HepG2 (cell line): ENCODE measurements around the gene PKP4. TPM values are rescaled to one million over a fixed set of nuclear protein-coding genes. Genes with fewer than 3 reads are reported as not detected.

ENCODE experiments used
- BCL6 ChIP-seq: IDR thresholded peaks from 2 replicates; pipeline ENCODE4 v1.6.1; 2016; ENCODE audit warnings: missing genetic modification reagents, missing compliant biosample characterization
- ELF3 ChIP-seq: IDR thresholded peaks from 2 replicates; pipeline ENCODE4 v1.6.1; 2016; ENCODE audit warnings: missing genetic modification reagents, missing compliant biosample characterization
- EP300 ChIP-seq, 3 experiments: sonication (generic) in 1 of 3; formaldehyde crosslinking in 1 of 3; IDR thresholded peaks; 2 replicates each; pipeline versions ENCODE4 v1.5.1 to v1.6.1; 2011 to 2020; ENCODE audit warnings: low read depth in 2 of 3, low read length in 2 of 3, borderline replicate concordance in 1 of 3, improper control_type of control experiment in 1 of 3, mild to moderate bottlenecking in 1 of 3, missing genetic modification reagents in 1 of 3, moderate library complexity in 1 of 3
- GPN1 ChIP-seq: sonication (generic); formaldehyde crosslinking; IDR thresholded peaks from 2 replicates; pipeline ENCODE4 v1.5.1; 2020; ENCODE audit warnings: missing genetic modification reagents, borderline replicate concordance
- HOXD1 ChIP-seq: sonication (generic); formaldehyde crosslinking; IDR thresholded peaks from 2 replicates; pipeline ENCODE4 v1.5.0; 2020; ENCODE audit warnings: missing genetic modification reagents
- JUND ChIP-seq: sonication (generic); formaldehyde crosslinking; IDR thresholded peaks from 2 replicates; pipeline ENCODE4 v1.8.0; 2022; ENCODE audit warnings: mild to moderate bottlenecking, missing genetic modification reagents
- NCOA2 ChIP-seq: sonication (generic); formaldehyde crosslinking; IDR thresholded peaks from 2 replicates; pipeline ENCODE4 v1.8.0; 2022; ENCODE audit warnings: inconsistent platforms
- POGZ ChIP-seq: sonication (generic); formaldehyde crosslinking; IDR thresholded peaks from 2 replicates; pipeline ENCODE4 v1.4.0; 2020; ENCODE audit warnings: mild to moderate bottlenecking, missing genetic modification reagents
- ZKSCAN8 ChIP-seq: IDR thresholded peaks from 2 replicates; pipeline ENCODE4 v1.6.1; 2016; ENCODE audit warnings: borderline replicate concordance, missing genetic modification reagents, missing compliant biosample characterization
- ZMYM3 ChIP-seq: sonication (generic); formaldehyde crosslinking; IDR thresholded peaks from 2 replicates; pipeline ENCODE4 v1.5.1; 2020; ENCODE audit warnings: mild to moderate bottlenecking, missing genetic modification reagents
- ZNF484 ChIP-seq: sonication (generic); formaldehyde crosslinking; IDR thresholded peaks from 2 replicates; pipeline ENCODE4 v1.5.1; 2020; ENCODE audit warnings: mild to moderate bottlenecking, low read depth, missing genetic modification reagents, borderline replicate concordance
- polyA plus RNA-seq, 8 experiments: library from polyadenylated mRNA; depleted of rRNA in 3 of 8; stranded (reverse) in 7 of 8; unstranded in 1 of 8; fragments of >200 nt; fragmentation: Illumina TruSeq in 4 of 8; extraction: Trizol in 4 of 8; gene quantifications; 2 replicates each; pipeline versions ENCODE4 v1.2.1 to v1.2.3, GENCODE V29; 2011 to 2016; ENCODE audit warnings: low read depth in 4 of 8, missing spikeins in 1 of 8, mixed read lengths in 1 of 8; ENCODE audit not compliant: insufficient read depth in 1 of 8
- total RNA-seq, 5 experiments: library from RNA; depleted of rRNA; stranded (reverse); fragments of >200 nt; fragmentation: Illumina TruSeq; extraction: Trizol; gene quantifications; 2 replicates each; pipeline ENCODE4 v1.2.3, GENCODE V29; 2016; ENCODE audit warnings: low read depth in 1 of 5
- TF ChIP-seq, protein P1 (sequence below): IDR thresholded peaks from 2 replicates; pipeline ENCODE4 v1.6.1; 2016; ENCODE audit warnings: missing biosample characterization, missing genetic modification reagents, low read depth
- TF ChIP-seq, protein P2 (sequence below): sonication (generic); formaldehyde crosslinking; IDR thresholded peaks from 2 replicates; pipeline ENCODE4 v1.8.0; 2022; ENCODE audit warnings: missing genetic modification reagents, mild to moderate bottlenecking, moderate library complexity, borderline replicate concordance
- TF ChIP-seq, protein P3 (sequence below): IDR thresholded peaks from 2 replicates; pipeline ENCODE4 v1.6.1; 2016; ENCODE audit warnings: mild to moderate bottlenecking
- TF ChIP-seq, protein P4 (sequence below): sonication (generic); formaldehyde crosslinking; IDR thresholded peaks from 2 replicates; pipeline ENCODE4 v1.4.0; 2020; ENCODE audit warnings: missing genetic modification reagents
- TF ChIP-seq, protein P5 (sequence below): sonication (generic); formaldehyde crosslinking; IDR thresholded peaks from 2 replicates; pipeline ENCODE4 v1.4.0; 2020; ENCODE audit warnings: missing genetic modification reagents, borderline replicate concordance

PKP4 gene
- total and polyA plus RNA-seq, 2 of the 13 experiments (the other 11 are each of a cell fraction or from before 2014, with no cell fraction given) = 80.9 to 90.5 TPM

DNA sequence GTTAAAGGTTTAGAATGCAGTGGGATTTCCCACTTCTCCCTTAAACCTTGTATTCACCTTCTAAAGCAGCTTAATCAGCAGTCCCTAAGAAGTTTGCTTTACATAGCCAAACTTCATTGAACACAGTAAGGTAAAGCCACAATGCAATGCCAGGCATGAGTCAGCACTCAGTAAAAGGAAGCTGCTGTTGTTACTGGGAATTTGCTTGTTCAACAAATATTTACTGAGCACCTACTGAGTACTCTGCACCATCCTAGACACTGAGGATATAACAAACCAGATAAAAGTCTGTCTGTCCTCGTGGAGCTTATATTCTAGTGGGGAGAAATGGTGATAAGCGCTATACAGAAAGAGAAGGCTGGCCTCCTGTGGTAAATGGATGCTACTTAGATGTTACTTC, 162.7 kb downstream of the PKP4 start (continued):
- TF ChIP-seq, protein P1, sequence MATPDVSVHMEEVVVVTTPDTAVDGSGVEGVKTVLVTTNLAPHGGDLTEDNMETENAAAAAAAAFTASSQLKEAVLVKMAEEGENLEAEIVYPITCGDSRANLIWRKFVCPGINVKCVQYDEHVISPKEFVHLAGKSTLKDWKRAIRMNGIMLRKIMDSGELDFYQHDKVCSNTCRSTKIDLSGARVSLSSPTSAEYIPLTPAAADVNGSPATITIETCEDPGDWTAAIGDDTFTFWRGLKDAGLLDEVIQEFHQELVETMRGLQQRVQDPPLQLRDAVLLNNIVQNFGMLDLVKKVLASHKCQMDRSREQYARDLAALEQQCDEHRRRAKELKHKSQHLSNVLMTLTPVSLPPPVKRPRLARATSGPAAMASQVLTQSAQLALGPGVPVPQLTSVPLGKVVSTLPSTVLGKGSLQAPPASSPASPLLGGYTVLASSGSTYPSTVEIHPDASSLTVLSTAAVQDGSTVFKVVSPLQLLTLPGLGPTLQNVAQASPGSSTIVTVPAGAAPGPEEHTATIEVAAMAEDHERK = no peak
- TF ChIP-seq, protein P2, sequence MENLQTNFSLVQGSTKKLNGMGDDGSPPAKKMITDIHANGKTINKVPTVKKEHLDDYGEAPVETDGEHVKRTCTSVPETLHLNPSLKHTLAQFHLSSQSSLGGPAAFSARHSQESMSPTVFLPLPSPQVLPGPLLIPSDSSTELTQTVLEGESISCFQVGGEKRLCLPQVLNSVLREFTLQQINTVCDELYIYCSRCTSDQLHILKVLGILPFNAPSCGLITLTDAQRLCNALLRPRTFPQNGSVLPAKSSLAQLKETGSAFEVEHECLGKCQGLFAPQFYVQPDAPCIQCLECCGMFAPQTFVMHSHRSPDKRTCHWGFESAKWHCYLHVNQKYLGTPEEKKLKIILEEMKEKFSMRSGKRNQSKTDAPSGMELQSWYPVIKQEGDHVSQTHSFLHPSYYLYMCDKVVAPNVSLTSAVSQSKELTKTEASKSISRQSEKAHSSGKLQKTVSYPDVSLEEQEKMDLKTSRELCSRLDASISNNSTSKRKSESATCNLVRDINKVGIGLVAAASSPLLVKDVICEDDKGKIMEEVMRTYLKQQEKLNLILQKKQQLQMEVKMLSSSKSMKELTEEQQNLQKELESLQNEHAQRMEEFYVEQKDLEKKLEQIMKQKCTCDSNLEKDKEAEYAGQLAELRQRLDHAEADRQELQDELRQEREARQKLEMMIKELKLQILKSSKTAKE (CRISPR knock-in tag) = no peak
- TF ChIP-seq ZKSCAN8 (CRISPR knock-in tag) = peak; percentile 97
- no peak for TF ChIP-seq ZNF484 (CRISPR knock-in tag)
- TF ChIP-seq NCOA2 (CRISPR knock-in tag) = peak; percentile 33; the same call in 1 of the 2 replicates
- peak in 1 of 2 experiments; percentile 56; a peak in 1 of 4 replicates for TF ChIP-seq EP300 (IDR thresholded peaks at IDR 0.05; ENCODE audit: low read depth in 2 of 2, low read length in 2 of 2)
- TF ChIP-seq EP300 (CRISPR knock-in tag; IDR thresholded peaks at IDR 0.05; ENCODE audit: borderline replicate concordance) = no peak
- no peak for TF ChIP-seq GPN1 (CRISPR knock-in tag)
- 0 out of 2 replicates have a peak, but pooled peaks have one; percentile 31 for TF ChIP-seq JUND (CRISPR knock-in tag)
- 0 out of 2 replicates have a peak, but pooled peaks have one; percentile 30 for TF ChIP-seq BCL6 (CRISPR knock-in tag)
- TF ChIP-seq, protein P3, sequence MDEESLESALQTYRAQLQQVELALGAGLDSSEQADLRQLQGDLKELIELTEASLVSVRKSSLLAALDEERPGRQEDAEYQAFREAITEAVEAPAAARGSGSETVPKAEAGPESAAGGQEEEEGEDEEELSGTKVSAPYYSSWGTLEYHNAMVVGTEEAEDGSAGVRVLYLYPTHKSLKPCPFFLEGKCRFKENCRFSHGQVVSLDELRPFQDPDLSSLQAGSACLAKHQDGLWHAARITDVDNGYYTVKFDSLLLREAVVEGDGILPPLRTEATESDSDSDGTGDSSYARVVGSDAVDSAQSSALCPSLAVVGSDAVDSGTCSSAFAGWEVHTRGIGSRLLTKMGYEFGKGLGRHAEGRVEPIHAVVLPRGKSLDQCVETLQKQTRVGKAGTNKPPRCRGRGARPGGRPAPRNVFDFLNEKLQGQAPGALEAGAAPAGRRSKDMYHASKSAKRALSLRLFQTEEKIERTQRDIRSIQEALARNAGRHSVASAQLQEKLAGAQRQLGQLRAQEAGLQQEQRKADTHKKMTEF (CRISPR knock-in tag) = 0 out of 2 replicates have a peak, but pooled peaks have one; percentile 18
- TF ChIP-seq, protein P4, sequence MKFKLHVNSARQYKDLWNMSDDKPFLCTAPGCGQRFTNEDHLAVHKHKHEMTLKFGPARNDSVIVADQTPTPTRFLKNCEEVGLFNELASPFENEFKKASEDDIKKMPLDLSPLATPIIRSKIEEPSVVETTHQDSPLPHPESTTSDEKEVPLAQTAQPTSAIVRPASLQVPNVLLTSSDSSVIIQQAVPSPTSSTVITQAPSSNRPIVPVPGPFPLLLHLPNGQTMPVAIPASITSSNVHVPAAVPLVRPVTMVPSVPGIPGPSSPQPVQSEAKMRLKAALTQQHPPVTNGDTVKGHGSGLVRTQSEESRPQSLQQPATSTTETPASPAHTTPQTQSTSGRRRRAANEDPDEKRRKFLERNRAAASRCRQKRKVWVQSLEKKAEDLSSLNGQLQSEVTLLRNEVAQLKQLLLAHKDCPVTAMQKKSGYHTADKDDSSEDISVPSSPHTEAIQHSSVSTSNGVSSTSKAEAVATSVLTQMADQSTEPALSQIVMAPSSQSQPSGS (CRISPR knock-in tag) = no peak
- peak; percentile 64 for TF ChIP-seq POGZ (CRISPR knock-in tag)
- peak; percentile 67; the same call in 1 of the 2 replicates for TF ChIP-seq ZMYM3
- TF ChIP-seq HOXD1 = no peak
- peak; percentile 70 for TF ChIP-seq ELF3
- TF ChIP-seq, protein P5, sequence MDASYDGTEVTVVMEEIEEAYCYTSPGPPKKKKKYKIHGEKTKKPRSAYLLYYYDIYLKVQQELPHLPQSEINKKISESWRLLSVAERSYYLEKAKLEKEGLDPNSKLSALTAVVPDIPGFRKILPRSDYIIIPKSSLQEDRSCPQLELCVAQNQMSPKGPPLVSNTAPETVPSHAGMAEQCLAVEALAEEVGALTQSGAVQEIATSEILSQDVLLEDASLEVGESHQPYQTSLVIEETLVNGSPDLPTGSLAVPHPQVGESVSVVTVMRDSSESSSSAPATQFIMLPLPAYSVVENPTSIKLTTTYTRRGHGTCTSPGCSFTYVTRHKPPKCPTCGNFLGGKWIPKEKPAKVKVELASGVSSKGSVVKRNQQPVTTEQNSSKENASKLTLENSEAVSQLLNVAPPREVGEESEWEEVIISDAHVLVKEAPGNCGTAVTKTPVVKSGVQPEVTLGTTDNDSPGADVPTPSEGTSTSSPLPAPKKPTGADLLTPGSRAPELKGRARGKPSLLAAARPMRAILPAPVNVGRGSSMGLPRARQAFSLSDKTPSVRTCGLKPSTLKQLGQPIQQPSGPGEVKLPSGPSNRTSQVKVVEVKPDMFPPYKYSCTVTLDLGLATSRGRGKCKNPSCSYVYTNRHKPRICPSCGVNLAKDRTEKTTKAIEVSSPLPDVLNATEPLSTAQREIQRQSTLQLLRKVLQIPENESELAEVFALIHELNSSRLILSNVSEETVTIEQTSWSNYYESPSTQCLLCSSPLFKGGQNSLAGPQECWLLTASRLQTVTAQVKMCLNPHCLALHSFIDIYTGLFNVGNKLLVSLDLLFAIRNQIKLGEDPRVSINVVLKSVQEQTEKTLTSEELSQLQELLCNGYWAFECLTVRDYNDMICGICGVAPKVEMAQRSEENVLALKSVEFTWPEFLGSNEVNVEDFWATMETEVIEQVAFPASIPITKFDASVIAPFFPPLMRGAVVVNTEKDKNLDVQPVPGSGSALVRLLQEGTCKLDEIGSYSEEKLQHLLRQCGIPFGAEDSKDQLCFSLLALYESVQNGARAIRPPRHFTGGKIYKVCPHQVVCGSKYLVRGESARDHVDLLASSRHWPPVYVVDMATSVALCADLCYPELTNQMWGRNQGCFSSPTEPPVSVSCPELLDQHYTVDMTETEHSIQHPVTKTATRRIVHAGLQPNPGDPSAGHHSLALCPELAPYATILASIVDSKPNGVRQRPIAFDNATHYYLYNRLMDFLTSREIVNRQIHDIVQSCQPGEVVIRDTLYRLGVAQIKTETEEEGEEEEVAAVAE (CRISPR knock-in tag) = 0 out of 2 replicates have a peak, but pooled peaks have one; percentile 15
